Prostate gland (tissue), 2 donors: Measurements from ENCODE around the gene AVPI1. TPM values are rescaled to one million over a fixed set of nuclear protein-coding genes. Genes with fewer than 3 reads are reported as not detected.

Experiments
- DNase-seq: peaks from one replicate; pipeline ENCODE4 v3.0.0-alpha.2; 2019; ENCODE audit warnings: low spot score
- H3K27ac ChIP-seq, 2 donors: fragments of 200-600 bp; sonication (generic); 2 replicates each; pipeline ENCODE4 v1.5.1; 2017 to 2019
- H3K27me3 ChIP-seq: fragments of 200-600 bp; sonication (generic); replicated peaks from 2 replicates; pipeline ENCODE4 v1.5.1; 2019; ENCODE audit not compliant: insufficient read depth
- H3K36me3 ChIP-seq, 2 donors: fragments of 200-600 bp; sonication (generic); 1 replicate in 1 of 2; 2 replicates in 1 of 2; pipeline versions ENCODE4 v1.5.1 to v1.8.1; 2017 to 2019
- H3K4me1 ChIP-seq: fragments of 200-600 bp; sonication (generic); replicated peaks from 2 replicates; pipeline ENCODE4 v1.5.1; 2019
- H3K4me3 ChIP-seq, 2 donors: fragments of 200-600 bp; sonication (generic); 2 replicates each; pipeline ENCODE4 v1.5.1; 2017 to 2019
- H3K9me3 ChIP-seq: fragments of 200-600 bp; sonication (generic); 2 replicates; pipeline ENCODE4 v1.5.1; 2017
- POLR2A ChIP-seq: fragments of 450-650 bp; IDR thresholded peaks from one replicate; pipeline ENCODE4 v1.6.1; 2016; ENCODE audit warnings: antibody characterized with exemption, mild to moderate bottlenecking
- POLR2AphosphoS5 ChIP-seq: sonication (generic); formaldehyde crosslinking; IDR thresholded peaks from one replicate; pipeline ENCODE4 v1.6.1; 2017; ENCODE audit warnings: antibody characterized with exemption
- WGBS: methylation state at CpG from one replicate; pipeline ENCODE4 v1.1.5; 2018; 5-methylcytosine and 5-hydroxymethylcytosine counted together
- intact Hi-C: fragments of 100-400 bp; cut with DNase I; formaldehyde crosslinking; loops from one replicate; pipeline ENCODE4 v1.14.2; 2022
- total RNA-seq, 2 donors: library from RNA; depleted of rRNA; stranded (reverse); fragments of >200 nt; gene quantifications; one replicate each; pipeline ENCODE4 v1.1.0, GENCODE V29; 2016
- TF ChIP-seq, protein P1 (sequence below), 4 experiments: fragments of 200-600 bp in 2 of 4; fragments of 450-650 bp in 2 of 4; sonication (generic) in 2 of 4; IDR thresholded peaks; 1 replicate in 3 of 4; 2 replicates in 1 of 4; pipeline ENCODE4 v1.5.1; 2016 to 2019; ENCODE audit warnings: antibody characterized with exemption in 4 of 4, mild to moderate bottlenecking in 2 of 4, moderate library complexity in 2 of 4

AVPI1 gene
- total RNA-seq, 2 donors from 2014 or later, result 17.0 to 28.6 TPM

DNA sequence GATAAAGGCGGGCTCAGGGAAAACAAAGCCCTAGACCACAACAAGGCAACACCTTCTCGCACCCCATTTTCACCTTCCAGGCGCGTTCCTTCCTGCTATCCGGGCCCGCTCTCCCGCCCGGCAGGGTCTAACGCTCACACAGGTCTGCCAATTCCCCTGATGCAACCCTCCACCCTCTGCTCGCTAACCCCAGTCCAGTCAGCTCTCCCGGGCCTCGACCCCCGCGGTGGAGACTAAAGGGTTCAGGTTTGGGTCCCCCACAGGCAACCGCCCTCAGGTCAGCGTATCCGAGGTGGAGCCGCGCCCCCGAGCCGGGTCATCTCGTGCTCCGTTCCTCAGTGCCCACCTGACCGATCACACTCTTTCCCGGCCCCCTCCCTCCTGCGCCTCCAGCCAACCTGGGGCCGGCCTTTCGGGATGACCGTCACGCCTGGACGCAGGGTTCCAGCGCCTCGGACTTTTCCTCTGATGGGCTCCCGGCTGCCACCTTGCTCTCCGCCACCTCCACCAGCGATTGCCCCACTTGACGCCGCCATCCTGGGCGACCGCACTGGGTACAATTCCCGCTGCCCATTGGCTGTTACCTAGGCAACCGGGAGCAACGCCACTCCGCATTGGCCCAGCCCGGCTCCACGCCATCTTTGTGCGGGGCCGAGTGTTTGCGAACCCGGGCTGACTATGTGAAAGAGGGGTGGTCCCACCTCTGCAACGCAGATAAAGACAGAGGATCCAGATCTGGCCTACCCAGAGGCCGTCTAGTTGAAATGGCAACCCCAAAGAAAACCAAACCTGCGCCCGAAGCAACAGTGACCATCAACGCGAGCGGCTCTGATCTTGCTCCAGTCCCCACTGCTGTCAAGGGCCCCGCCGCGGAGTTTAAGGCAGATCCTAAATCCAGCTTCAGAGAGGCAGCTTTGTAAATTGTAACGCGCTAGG, 53.8 kb downstream of the AVPI1 start, which contains the start of gene MORN4:
TSS of gene MORN4 (minus strand) at position 552 of the 936 bp plus-strand sequence. CDS start 13,847 bp downstream, outside the sequence.
- DNase-seq, result peak; percentile 92
- Histone ChIP-seq H3K27ac (peak within 1 kb of the TSS; percentile 54 to 67), H3K27me3 (no peaks in the 10 kb centered on the region), H3K36me3 (no peaks in the 10 kb centered on the region), H3K4me3 (peak within 1 kb of the TSS; percentile 68 to 78), H3K4me1 (no peaks in the 10 kb centered on the region), H3K9me3 (no peaks in the 10 kb centered on the region)
- intact Hi-C loops, result no loop called here
- 4% methylated on average over 59 of the region's 62 CpGs for WGBS
- TF ChIP-seq POLR2AphosphoS5 (peak; percentile 88), POLR2A (no peak)
- TF ChIP-seq, protein P1, sequence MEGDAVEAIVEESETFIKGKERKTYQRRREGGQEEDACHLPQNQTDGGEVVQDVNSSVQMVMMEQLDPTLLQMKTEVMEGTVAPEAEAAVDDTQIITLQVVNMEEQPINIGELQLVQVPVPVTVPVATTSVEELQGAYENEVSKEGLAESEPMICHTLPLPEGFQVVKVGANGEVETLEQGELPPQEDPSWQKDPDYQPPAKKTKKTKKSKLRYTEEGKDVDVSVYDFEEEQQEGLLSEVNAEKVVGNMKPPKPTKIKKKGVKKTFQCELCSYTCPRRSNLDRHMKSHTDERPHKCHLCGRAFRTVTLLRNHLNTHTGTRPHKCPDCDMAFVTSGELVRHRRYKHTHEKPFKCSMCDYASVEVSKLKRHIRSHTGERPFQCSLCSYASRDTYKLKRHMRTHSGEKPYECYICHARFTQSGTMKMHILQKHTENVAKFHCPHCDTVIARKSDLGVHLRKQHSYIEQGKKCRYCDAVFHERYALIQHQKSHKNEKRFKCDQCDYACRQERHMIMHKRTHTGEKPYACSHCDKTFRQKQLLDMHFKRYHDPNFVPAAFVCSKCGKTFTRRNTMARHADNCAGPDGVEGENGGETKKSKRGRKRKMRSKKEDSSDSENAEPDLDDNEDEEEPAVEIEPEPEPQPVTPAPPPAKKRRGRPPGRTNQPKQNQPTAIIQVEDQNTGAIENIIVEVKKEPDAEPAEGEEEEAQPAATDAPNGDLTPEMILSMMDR (IDR thresholded peaks at IDR 0.05), result no peak

DNA sequence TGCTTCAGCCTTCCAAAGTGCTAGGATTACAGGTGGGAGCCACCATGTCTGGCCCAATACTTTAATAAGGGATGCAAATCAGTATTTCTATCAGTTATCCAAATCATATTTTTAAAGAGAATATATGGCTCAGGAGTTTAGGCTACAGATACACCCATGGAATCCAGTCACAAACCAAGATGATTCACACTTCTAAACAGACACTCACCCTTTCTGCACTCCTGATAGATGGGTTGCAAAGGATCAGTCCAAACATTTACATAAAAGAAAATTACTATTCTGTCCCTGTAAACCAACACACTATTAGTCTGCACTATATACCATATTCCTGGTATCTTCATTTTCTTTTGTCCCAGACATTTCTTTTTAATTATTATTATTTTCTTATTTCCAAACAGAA, 55.9 kb downstream of the AVPI1 start:
- Histone ChIP-seq H3K36me3 (no peaks in the 10 kb centered on the region), H3K4me3 (no peak overlapping the region), H3K4me1 (no peaks in the 10 kb centered on the region), H3K9me3 (no peaks in the 10 kb centered on the region), H3K27me3 (no peaks in the 10 kb centered on the region), H3K27ac (no peak overlapping the region)
- DNase-seq, result no peak
- no peak for TF ChIP-seq POLR2AphosphoS5
- TF ChIP-seq, protein P1 (IDR thresholded peaks at IDR 0.05), result no peak
- TF ChIP-seq POLR2A, result no peak
- intact Hi-C loops, result no loop called here

DNA sequence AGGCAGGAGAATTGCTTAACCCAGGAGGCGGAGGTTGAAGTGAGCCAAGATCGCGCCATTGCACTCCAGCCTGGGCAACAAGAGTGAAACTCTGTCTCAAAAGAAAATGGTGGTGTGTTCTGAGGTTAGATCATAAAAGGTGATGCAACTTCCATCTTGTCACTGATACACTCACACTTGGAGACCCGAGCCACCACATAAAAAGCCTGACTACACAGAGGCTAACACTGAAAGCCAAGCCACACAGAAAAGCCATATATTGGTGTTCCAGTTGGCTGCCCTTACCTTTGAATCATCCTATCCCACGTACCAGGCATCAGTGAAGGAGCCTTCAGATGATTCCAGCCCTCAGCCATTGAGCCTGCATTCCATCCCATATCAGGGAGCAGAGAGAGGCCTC, 57.8 kb downstream of the AVPI1 start:
- no peak for DNase-seq
- Histone ChIP-seq H3K36me3 (no peaks in the 10 kb centered on the region), H3K9me3 (no peaks in the 10 kb centered on the region), H3K27ac (no peak overlapping the region), H3K4me1 (no peaks in the 10 kb centered on the region), H3K27me3 (no peaks in the 10 kb centered on the region), H3K4me3 (no peak overlapping the region)
- no peak for TF ChIP-seq POLR2AphosphoS5
- TF ChIP-seq POLR2A, result no peak
- TF ChIP-seq, protein P1 (IDR thresholded peaks at IDR 0.05), result no peak
- intact Hi-C loops, result no loop called here
- 95% methylated on average over 5 of the region's 5 CpGs for WGBS

DNA sequence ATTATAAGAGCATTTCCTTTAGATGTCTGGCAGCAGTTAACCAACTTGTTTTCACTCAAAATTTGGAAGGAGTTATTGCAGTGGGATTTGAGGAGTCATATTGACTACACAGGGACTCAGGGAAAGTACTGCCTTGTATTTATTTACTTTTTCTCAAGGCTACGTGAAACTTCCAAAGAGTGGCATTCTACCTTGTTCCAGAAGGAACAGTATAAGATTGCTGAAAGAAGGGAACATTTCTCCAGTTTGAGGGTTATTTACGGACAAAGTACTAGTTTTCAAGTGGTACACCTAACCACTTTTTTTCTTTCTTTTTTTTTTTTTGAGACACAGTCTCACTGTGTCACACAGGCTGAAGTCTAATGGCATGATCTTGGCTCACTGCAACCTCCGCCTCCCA, 58.8 kb downstream of the AVPI1 start:
- WGBS, result 78% methylated on average over 3 of the region's 3 CpGs

More for the DNA sequence above, 58.8 kb downstream of the AVPI1 start:
- H3K4me3 ChIP-seq, result no peak overlapping the region
- intact Hi-C loops, result no loop called here
- no peaks in the 10 kb centered on the region for H3K36me3 ChIP-seq
- DNase-seq, result no peak
- H3K27me3 ChIP-seq, result no peaks in the 10 kb centered on the region
- no peak for TF ChIP-seq POLR2AphosphoS5
- no peak for TF ChIP-seq POLR2A
- TF ChIP-seq, protein P1 (IDR thresholded peaks at IDR 0.05), result no peak
- no peaks in the 10 kb centered on the region for H3K4me1 ChIP-seq
- H3K27ac ChIP-seq, result no peak overlapping the region
- H3K9me3 ChIP-seq, result no peaks in the 10 kb centered on the region
